Mucosa of descending colon (tissue), 3 donors: ENCODE measurements around the gene COL7A1. TPM values are rescaled to one million over a fixed set of nuclear protein-coding genes. Genes with fewer than 3 reads are reported as not detected.

Experiments used
- ATAC-seq: fragments of 200-7000 bp; cut with Tn5 transposase; one replicate; pipeline ENCODE4 v1.9.1; 2020; ENCODE audit warnings: mild to moderate bottlenecking, moderate library complexity
- DNase-seq, 3 donors: peaks; one replicate each; pipeline ENCODE4 v3.0.0-alpha.2; 2020
- H3K36me3 ChIP-seq: fragments of 200-600 bp; one replicate; pipeline ENCODE4 v1.8.0; 2021; ENCODE audit warnings: low read depth, mild to moderate bottlenecking
- H3K4me1 ChIP-seq: fragments of 200-600 bp; one replicate; pipeline ENCODE4 v1.8.0; 2021; ENCODE audit warnings: low read depth, mild to moderate bottlenecking
- H3K4me3 ChIP-seq: fragments of 200-600 bp; one replicate; pipeline ENCODE4 v1.8.0; 2021; ENCODE audit warnings: mild to moderate bottlenecking
- H3K9me3 ChIP-seq: fragments of 200-600 bp; one replicate; pipeline ENCODE4 v1.8.0; 2021; ENCODE audit warnings: mild to moderate bottlenecking
- intact Hi-C, 2 donors: fragments of 100-400 bp; cut with DNase I in 1 of 2; cut with micrococcal nuclease in 1 of 2; formaldehyde crosslinking; loops; one replicate each; pipeline versions ENCODE4 v1.11.0 to v1.11.1; 2022; cut with DNase I, micrococcal nuclease
- total RNA-seq, 3 donors: library from RNA; stranded (reverse); fragmentation: NEBNext Ultra II Directional in 2 of 3; extraction: Animal tissue kit (Norgen Biotek cat#: 25700) in 2 of 3; gene quantifications; one replicate each; pipeline versions ENCODE4 v1.2.1 to v1.2.4, GENCODE V29; 2021 to 2023
- TF ChIP-seq, protein P1 (sequence below): fragments of 200-600 bp; IDR thresholded peaks from one replicate; pipeline ENCODE4 v1.8.0; 2022; ENCODE audit warnings: antibody characterized with exemption, mild to moderate bottlenecking
- donor health status: DM: no; HTN: no; CAD: no; lungs with moderate emphysema.
- donor health status: DM: no; HTN: no; CAD: no.
- donor health status: DM: no; HTN: yes; CAD: no.

Gene COL7A1
- total RNA-seq, 3 donors from 2014 or later, result 2.8 to 6.8 (median 3.9) TPM

DNA sequence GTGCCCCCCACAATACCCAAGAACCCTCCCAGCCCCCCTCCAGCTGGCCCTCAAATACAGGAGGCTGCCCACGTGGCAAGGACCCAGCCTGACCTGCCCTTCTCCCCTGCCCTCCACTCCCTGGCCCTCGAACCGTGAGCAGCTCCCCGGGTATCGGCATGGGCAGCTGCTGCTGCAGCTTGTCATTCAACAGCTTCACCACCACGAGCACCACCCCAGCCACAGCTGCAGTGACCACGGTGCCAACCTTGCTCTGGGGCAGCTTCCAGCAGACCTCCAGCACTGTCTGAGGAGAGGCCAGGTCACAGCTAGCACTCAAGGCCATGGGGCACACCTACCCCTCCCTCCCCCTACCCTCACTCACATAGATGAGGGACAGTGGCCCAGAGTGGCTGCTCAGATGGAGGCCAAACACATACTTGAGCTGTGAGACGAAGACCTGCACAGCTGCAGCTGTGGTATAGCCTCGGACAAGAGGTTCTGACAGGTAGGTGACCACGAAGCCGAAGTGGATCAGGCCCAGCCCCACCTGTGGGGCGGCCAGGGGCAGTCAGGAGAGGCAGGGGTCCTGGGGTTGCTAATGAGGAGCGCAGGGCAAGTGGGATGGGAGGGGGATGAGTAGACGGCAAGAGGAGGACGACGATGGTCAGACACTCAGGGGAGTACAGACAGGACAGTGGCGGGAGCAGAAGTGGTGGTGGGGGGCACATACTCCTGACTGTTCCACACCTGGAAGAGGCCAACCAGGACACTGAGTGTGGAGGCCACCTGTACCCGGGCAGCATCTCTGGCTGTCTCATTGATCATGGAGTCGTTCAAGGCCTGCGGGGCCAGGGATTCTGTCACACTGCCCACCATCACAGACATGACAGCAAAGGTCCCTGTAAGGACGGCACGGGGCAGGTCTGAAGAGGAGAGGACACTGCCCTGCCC lies 36.7 kb upstream of the COL7A1 start:
- DNase-seq (no peak), ATAC-seq (no peak)
- Histone ChIP-seq H3K4me1 (peaks cover 19% of the 10 kb centered on the region), H3K9me3 (no peaks in the 10 kb centered on the region), H3K4me3 (no peak overlapping the region), H3K36me3 (no peaks in the 10 kb centered on the region)
- intact Hi-C loops, result no loop called here
- TF ChIP-seq, protein P1, sequence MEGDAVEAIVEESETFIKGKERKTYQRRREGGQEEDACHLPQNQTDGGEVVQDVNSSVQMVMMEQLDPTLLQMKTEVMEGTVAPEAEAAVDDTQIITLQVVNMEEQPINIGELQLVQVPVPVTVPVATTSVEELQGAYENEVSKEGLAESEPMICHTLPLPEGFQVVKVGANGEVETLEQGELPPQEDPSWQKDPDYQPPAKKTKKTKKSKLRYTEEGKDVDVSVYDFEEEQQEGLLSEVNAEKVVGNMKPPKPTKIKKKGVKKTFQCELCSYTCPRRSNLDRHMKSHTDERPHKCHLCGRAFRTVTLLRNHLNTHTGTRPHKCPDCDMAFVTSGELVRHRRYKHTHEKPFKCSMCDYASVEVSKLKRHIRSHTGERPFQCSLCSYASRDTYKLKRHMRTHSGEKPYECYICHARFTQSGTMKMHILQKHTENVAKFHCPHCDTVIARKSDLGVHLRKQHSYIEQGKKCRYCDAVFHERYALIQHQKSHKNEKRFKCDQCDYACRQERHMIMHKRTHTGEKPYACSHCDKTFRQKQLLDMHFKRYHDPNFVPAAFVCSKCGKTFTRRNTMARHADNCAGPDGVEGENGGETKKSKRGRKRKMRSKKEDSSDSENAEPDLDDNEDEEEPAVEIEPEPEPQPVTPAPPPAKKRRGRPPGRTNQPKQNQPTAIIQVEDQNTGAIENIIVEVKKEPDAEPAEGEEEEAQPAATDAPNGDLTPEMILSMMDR, result no peak

DNA sequence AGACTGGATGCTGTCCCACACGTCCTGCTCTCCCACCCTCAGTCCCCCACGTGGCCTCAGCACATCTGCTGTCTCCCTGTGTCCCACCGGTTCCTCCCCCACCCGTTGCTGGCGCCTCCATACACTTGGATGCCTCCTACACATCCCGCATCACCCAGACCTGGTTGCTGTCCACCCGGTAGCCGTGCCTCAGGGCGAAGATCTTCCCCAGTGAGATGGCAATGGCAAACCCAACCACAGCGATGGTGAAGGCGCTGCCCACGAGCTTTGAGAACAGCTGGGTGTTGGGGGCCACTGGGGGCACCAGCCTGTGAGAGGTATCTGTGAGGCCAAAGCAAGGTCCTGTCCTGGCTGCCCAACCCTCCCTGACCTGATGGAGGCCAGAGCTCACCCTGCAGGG lies 35.7 kb upstream of the COL7A1 start:
- TF ChIP-seq, protein P1, result no peak
- H3K36me3 ChIP-seq, result no peaks in the 10 kb centered on the region
- DNase-seq (no peak), ATAC-seq (no peak)
- no peaks in the 10 kb centered on the region for H3K9me3 ChIP-seq
- H3K4me1 ChIP-seq, result peaks cover 12% of the 10 kb centered on the region
- intact Hi-C loops, result no loop called here
- no peak overlapping the region for H3K4me3 ChIP-seq

GRCh38 chr3:48630407-48630806 lies 35.3 kb upstream of the COL7A1 start:
- H3K9me3 ChIP-seq, result no peaks in the 10 kb centered on the region
- no peak for DNase-seq
- peaks cover 12% of the 10 kb centered on the region for H3K4me1 ChIP-seq
- no peak overlapping the region for H3K4me3 ChIP-seq
- intact Hi-C loops, result no loop called here
- TF ChIP-seq, protein P1, result no peak
- no peaks in the 10 kb centered on the region for H3K36me3 ChIP-seq
- ATAC-seq, result no peak

DNA sequence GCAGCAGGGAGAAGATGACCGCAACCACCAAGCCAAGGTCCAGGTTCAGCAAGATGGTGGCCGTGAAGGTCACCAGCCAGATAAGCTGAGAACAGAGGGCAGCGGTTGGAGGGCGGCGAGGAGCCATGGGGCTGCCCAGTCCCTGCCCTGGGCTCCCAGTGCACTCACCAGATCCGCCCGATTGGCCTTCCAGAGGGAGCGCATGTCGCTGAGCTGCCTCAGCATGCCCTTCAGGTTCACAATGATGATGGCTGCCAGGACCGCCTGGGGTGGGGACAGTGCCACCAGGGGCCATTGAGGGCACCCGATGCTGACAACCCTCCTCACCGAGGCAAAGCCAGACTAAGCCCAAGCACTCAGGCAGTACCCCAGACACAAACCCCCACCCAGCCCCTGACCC lies 34.8 kb upstream of the COL7A1 start:
- TF ChIP-seq, protein P1, result no peak
- intact Hi-C loops, result no loop called here
- DNase-seq (no peak), ATAC-seq (no peak)
- Histone ChIP-seq H3K4me3 (no peak overlapping the region), H3K9me3 (no peaks in the 10 kb centered on the region), H3K36me3 (no peaks in the 10 kb centered on the region), H3K4me1 (peaks cover 12% of the 10 kb centered on the region)

DNA sequence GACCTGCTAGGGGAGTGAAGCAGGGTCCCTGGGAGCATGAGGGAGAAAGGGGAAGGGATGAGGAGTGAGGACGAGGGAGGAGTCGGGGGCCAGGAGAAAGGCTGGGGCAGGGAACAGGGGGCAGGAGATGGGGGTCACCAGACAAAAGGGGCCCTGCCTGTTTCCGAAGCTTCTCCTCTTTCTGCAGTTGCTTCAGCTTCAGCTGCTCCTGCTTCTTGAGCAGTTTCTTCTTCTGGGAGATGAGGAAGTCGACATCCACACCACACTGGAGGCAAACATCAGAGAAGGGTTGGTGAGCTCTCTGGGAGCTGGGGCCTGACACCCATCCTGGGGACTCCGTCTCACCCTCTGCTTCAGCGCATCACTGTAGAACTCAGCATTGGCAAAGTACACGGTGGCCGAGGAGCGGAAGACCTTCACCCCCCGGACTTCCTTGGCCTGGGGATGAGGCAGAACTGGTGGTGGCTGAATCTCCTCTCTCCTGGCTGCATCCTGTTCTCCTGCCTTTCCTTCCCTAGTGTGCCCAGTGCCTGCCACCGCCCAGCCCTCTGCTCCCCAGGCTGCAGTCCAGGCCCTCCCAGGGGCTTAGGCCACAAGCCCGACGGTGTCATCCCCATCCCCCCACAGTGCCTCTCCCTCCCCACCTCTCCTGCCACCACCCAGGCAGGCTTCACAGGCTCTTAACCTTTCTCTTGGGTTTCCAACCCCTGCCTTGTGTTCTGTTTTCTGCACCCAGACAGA lies 33.3 kb upstream of the COL7A1 start:
- Histone ChIP-seq H3K4me3 (no peak overlapping the region), H3K9me3 (no peaks in the 10 kb centered on the region), H3K36me3 (no peaks in the 10 kb centered on the region), H3K4me1 (no peaks in the 10 kb centered on the region)
- intact Hi-C loops, result no loop called here
- TF ChIP-seq, protein P1, result no peak
- ATAC-seq (no peak), DNase-seq (no peak)
